HG02852 (cell line): ENCODE results near the gene BEAN1.
"Not testable (repeated sequence)": the region's sequence is repeated elsewhere in the genome, so short reads cannot be mapped to it uniquely, and the experiment has no call there.

Experiments used
- ATAC-seq: cut with Tn5 transposase; IDR thresholded peaks from one replicate; pipeline ENCODE4 v1.9.1; 2021; ENCODE audit warnings: mild to moderate bottlenecking, moderate library complexity; ENCODE audit not compliant: unreplicated experiment

The BEAN1 gene

DNA sequence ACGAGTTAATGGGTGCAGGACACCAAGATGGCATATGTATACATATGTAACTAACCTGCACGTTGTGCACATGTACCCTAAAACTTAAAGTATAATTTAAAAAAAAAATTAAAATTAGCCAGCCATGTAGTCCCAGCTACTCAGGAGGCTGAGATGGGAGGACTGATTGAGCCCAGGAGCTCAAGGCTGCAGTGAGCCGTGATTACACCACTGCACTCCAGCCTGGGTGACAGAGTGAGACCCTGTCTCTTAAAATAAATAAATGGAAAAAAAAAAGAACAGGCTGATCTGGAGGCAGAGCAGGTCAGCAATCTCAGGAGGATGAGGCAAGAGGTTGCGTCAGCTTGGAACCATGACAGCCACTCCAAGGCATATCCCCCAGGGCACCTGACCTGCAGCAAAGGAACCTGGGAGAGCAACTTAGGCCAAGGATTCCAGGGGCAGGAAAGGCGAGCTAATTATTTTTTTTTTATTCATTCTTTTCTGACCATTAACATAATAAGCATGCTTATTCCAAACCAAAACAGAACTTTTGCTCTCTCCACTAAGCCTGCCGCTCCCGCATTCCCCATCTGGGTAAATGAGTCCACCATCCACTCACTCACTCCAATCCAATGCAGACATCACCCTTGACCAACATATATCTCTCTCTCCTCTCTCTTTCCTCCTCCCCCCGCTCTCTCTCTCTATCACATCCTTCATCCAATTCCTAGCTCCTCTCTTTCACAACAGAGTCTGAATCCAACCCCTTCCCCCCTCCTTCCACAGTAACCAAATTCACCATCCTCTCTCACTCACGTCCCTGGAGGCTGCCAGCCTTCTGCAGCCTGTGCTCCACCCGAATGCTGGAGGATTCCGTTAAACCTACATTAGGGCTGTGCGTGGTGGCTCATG lies 75.2 kb downstream of the BEAN1 start:
- no peak for ATAC-seq

DNA sequence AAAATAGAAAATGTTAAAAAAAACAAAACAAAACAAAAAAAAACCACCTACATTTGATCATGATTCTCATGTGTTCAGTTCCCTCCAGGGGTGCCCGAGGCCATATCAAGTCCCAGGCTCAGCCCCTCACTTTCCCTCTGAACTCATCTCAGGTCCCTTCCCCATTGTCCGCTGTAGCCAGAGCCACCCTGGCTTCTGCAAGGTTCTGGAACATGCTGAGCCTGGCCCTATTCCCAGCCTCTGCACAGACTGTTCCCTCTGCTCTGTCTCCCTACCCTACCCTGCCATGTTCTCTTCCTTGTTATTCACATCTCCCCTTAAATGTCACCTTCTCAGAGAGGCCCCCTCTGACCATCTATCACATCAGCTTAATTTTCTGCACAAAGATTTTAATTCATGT lies 75.9 kb downstream of the BEAN1 start:
- no peak for ATAC-seq

DNA sequence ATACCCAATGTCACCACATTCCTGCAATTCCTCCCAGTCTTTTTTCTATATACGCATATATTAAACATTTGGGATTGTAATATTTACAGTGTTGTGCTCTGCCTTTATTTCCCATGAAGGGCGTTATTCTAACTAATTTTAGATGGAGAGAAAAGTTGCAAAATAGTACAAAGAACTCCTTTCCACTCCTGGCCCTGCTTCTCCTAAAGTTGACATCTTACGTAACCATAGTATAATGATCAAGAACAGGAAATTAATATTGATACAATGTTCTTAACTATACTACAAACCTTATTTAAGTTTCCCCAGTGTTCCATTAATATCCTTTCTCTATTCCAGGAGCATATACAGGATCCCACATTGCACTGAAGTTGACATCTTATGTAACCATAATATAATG lies 76.5 kb downstream of the BEAN1 start:
- no peak for ATAC-seq

DNA sequence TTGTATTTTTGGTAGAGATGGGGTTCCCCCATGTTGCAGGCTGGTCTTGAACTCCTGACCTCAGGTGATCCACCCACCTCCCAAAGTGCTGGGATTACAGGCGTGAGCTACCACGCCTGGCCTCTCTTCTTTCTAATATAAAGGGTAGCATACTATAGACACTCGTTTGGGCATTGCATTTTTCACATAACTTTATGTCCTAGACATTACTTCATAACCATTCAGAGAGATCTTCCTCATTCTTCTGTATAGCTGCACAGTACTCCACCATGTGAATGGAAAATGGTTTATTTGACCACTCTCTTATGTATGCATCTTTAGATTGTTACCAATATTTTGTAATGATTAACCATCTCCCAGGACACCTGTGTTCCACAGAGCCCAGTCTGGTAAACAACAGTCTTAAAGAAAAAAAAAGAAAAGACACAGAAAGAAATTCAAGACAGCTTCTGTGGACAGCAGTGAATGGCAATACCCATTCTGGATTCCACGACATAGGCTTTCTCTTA lies 80.7 kb downstream of the BEAN1 start:
- no peak for ATAC-seq

DNA sequence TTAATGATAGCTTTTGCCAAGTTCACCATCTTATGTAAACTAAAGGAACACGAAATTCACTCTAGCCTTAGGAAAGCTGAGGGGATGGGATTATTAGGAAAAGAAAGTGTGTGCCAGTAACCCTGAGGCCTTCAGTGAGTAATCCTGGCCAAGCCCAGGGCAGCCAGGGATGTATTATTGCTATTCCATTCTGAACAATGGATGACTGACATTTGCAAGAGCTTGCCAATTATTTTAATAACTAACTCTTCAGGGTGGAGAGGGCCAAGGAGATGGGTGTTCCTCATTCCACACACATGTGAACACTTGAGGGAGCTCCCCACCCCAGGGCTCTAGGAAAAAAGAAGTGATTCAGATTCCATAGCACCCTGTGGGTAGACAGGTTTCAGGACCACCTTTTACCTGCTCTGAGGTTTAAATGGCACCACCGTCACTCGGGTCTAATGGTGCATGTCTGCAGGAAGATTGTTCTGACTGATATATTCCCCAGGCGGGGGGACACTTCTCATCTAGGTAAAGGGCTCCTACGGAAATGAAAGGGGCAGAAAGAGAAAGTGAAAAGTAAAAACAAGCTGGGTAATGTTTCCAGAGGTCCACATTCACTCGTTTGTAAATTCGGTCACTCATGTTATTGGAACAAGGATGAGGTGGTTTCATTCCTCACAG lies 81.3 kb downstream of the BEAN1 start:
- ATAC-seq = peak; percentile 59

DNA sequence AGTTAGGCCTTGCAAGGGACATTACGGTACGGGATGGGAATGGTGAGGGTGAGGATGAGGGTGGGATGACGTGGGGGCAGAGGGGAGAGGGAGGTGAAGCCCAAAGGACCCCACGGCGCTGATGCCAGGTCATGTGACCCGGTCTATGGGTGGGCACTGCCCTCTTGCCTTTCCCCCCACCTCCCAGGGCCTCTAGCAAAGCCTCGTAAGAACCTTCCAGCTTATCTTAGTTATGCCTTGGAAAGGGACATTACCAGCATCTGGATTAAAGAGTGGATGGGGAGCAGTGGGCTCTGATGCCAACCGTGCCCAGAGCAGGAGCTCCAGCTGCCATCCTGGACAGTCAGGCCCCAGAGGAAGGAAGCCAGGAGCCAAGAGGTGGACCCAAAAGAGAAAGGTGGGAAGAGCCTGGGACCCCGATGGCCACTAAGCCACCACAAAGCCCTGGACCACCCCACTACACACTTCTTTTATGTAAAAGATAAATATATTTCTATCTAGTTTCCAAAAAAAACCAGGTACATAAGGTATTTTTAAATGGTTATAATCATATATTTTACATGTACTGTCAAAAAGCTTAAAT lies 81.9 kb downstream of the BEAN1 start:
- no peak for ATAC-seq

DNA sequence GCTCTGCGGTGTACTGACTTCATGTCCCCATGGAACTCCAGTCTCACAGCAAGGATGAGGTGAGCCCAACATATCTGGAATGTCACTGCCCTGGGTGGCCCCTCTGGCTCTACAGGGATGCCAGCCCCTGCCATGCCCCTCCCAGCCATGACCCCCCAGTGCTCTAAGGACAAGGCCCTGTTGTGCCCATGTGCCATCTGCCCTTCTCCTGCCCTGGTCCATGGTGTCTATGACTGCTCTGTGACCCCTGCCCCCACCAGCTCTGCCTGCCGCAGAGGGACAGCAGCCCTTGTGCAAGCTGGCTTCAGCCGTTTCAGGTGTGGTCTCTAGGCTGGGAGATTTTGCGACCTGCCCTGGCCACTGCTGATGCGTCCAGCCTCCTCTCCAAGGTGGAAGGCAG lies 82.5 kb downstream of the BEAN1 start:
- no peak for ATAC-seq

DNA sequence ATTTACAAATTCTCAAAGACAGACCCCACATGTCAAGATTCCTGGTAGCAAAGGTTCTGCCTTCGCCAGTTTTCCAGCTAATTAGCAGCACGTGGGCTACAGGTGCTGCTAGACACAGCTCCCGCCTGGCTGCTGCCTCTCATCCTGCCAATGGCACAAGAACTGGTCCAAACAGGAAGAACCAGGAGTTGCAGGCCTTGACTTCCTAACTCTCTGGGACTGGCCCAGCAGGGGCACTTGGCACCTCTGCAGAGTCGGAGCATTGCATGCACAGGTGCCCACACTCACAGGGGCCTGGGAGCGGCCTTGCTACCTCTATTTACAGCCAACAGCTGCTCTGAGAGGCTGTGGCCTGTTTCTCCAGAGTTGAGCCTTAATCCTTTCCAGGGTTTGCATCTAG lies 83.2 kb downstream of the BEAN1 start:
- no peak for ATAC-seq

DNA sequence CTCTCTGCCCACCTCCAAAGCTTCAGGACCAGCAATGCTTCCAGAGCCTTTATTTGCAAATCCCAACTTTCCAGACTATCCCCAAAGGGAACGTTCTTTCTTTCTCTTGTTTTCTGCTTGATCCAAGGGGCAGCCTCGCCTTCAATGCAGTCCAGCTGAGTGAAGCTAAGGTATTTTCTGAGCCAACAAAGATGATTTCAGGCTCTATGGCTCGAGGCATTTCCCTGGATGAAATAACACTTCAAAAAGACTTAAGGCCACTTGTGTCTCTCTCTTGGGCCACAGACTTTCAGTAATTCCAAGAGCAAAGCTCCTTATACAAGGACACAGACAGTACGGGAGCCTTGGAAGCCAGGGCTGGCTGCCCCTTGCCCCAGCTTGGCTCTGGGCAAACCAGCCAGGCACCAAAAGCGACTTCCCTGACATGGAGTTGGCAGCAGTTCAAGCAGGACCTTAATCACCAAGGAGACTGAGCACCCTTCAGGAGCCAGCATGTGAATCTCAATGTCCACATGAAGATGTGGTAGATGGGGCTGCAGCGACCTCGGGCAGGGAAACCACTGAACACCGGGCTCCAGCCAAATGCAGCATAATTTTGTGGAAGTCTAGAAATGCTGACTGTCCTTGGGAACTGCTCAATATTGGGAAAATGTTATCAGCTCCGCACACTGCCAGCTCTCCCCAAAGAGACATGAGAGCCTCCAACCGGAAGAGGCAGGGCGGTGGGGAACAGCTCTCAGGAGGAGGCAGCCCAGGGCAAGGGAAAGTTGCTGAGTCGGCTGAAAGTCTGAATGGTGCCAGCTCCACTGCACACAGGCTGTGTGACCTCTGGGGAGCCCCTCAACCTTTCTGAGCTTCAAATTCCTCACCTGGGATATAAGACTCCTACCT lies 83.9 kb downstream of the BEAN1 start:
- ATAC-seq = no peak

DNA sequence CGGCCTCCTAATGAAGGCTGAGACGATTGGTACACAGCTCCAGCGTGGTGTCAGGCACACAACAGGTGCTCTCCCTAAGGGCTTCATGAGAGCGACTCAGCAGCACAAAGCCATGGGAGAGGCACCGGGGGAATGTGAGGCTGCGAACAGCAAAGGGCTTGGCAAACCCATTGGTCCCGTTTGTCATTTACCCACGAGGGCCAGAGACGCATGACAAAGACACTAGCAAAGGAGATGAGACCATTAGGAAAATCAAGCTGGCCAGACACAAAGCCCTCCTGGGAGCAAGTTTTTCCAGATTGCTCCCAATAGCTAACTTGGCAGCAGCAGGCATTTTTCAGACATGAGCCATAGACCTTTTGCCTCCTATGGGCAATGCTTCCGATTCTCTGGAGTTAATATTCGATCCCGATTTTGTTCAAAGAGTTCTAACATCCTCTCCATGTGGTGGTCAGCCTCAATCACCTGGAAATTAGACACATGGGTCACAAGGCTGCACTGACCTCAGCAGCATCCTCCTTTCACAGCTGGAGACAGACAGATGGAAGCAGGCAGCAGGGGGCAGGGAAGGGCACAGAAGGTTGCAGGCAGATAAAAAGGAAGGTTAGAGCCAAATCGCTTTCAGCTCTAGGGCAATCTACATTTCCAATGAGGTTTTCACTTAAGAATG lies 84.6 kb downstream of the BEAN1 start:
- no peak for ATAC-seq

DNA sequence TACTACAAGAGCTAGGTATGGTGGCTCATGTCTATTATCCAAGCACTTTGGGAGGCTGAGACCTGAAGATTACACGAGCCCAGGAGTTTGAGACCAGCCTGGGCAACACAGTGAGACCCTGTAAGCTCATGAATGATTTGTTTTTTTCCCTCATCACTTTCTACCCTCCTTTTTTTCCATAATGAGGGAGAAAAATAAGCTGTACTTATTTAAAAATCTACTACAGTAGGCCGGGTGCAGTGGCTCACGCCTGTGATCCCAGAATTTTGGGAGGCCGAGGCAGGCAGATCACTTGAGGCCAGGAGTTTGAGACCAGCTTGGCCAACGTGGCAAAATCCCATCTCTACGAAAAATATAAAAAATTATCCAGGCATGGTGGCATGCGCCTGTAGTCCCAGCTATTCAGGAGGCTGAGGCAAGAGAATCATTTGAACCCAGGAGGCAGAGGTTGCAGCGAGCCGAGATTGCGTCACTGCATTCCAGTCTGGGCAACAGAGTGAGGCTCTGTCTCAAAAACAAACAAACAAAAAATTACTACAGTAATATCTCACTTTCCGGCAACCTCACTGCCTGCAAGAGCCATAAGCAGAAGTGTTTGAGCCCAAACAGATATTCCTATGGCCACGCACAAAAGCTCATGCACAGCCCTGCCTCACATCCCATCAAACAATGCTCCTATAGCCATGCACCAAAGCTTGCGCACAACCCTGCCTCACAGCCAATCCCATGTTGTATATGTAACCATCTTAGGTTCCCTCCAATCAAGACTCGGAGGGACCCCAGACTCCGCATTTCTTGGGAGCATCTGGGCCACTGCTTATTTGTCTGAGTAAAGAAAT lies 85.4 kb downstream of the BEAN1 start:
- ATAC-seq = no peak

DNA sequence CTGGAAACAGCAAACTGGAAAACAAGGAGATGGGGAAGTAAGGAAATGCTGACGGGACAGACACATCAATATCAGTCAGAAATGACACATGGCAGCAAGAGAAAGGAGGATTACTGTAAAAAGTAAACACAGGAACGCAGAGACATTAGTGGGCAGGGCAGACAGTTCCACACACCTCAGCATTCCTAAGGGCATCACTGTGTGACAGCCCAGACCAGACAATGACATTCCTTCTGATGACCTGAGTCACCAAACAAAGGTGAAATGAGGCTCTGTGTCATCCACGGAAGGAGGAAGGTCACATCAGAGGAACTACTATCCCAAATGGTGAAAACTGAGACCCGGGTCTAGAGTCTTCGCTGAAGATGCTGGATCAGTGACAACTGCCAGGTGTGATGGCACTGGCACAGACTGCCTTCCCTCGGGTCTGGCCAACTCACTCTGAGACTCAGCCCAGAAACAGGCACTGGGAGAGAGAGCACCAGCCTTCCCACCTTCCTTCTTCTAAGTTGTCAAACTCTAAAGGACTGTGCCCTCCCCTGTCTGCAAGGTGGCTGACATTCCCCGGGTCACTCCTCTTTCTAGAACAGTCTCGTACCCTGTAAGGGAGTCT lies 86.1 kb downstream of the BEAN1 start:
- ATAC-seq = no peak

DNA sequence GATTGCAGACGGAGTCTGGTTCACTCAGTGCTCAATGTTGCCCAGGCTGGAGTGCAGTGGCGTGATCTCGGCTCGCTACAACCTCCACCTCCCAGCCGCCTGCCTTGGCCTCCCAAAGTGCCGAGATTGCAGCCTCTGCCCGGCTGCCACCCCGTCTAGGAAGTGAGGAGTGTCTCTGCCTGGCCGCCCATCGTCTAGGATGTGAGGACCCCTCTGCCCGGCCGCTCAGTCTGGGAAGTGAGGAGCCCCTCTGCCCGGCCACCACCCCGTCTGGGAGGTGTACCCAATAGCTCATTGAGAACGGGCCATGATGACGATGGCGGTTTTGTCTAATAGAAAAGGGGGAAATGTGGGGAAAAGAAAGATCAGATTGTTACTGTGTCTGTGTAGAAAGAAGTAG lies 87.3 kb downstream of the BEAN1 start:
- ATAC-seq = not testable (repeated sequence)

DNA sequence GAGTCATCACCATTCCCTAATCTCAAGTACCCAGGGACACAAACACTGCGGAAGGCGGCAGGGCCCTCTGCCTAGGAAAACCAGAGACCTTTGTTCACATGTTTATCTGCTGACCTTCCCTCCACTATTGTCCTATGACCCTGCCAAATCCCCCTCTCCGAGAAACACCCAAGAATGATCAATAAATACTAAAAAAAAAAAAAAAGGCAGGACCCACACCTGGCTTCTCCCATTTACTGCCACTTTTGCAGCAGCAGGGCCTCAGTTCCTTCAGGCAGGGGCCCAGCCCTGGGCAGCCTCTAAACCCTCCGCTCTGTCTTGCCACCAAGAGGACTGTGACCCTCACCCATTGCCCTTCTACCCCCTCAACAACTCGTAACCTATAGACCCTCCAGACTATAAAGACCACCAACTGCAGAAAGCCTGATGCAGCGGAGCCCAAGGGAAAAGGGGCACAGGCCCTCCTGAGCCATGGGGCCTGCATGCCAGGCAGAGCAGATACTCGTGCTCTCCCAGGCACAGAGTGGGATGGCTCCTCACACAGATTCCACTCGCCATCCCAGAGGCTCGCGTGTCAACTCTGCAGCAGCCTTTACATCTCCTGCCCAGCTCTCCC lies 88.0 kb downstream of the BEAN1 start:
- not testable (repeated sequence) for ATAC-seq

DNA sequence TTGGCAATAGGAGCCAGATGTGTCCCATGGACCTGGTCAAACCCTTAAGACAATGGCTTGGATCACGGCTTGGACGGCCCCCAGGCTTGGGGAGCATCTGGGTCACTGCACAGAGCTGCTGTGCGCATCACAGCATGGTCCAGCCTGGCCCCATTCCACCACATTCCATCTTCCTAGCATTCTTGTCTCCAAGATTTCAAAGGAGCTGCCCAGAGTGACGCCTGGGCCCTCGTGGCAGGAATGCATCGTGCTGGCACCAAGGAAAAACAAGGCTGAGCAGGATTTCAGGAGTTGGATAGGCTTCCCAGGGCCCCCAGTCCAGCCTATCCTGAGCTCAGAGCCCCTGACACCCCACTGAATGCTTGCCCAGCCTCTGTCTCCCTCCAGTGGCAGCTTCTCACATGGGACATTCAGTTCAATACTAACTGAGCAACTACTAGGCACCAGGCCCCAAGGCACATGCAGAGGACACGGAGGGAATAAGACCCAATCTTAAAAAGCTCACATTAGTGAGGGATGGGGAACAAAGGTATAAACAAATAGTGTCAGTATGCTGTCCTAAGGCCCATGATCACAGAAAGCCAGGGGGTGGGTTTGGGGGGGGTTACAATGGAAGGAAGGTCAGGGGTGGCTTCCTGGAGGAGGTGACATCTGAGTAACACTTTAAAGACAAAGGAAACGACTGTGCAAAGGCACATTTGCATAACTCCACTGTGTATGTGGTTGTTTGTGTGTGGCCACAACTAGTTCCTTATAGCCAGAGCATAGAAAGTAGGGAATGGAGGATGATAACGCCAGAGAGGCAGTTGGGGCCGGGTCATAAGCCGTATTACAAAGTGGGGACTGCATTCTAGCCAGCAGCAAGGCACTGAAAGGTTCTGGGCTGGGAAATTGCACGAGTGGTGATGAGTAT lies 88.8 kb downstream of the BEAN1 start:
- no peak for ATAC-seq

DNA sequence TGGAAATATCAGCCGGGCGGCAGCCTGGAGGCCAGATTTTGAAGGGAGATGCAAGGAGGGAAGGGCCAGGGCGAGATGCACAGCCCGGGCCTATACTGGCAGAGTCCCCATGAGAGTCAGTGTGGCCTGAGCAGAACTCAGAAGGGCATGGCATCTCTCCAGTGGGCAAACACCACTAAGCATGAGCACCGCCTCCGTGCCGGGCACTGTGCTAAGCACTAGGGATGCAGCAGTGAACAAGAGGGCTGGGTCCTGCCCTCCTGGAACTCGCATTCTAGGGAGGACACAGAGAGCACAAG lies 89.4 kb downstream of the BEAN1 start:
- ATAC-seq = no peak

DNA sequence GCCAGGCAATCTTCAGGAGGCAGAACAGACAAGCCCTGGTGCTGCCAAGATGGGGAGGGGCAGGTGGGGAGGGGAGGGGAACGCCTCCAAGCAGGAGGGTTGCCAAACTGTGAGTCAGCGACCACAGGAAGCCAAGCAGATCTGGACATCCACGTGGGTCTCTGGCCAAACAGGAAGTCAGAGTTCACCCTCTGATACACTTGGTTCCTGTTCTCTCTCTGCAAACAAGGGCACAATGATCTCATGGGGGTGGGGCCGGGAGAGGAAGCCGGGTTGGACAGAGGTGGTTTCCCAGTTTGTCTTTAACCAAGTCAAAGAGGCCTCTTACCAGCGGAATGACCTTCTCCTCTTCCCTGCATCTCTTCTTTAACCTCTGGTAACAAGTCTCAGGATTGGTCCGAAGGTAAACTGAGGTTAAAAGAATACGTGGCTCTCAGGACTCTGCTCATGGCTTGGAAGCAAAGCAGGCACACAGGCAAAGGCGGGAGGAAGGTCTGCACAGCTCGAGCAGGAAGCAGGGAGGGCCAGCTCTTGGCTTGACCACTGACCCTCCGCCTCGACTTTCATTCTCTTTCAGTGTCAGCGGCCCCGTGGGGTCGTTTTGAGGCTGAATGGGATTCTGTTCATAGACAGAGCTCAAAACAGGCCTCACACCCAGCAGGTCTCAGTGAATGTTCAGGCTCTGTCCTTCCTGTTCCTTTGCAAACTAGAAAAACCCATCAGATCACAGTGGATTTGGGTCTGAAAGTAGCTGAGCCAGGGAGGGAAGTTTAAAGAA lies 89.9 kb downstream of the BEAN1 start:
- ATAC-seq = peak; percentile 97
